ENCODE measurements around the gene OR7G2. TPM values are rescaled to one million over a fixed set of nuclear protein-coding genes. Genes with fewer than 3 reads are reported as not detected.

Gene OR7G2
- total RNA-seq = not detected in 2 replicates

GRCh38 chr19:9107375-9107774, at the start of gene OR7G2:
TSS of gene OR7G2 (minus strand) at chr19:9107475. CDS start at chr19:9103243, 4,232 bp downstream.

GRCh38 chr19:9140159-9140874, 33.0 kb upstream of the OR7G2 start, which contains the start of gene ZNF317:
TSS of gene ZNF317 (plus strand) at chr19:9140397. CDS start at chr19:9156017, 15,620 bp downstream.

GRCh38 chr19:9126900-9127405, 19.7 kb upstream of the OR7G2 start, which contains the start of gene OR7G3:
TSS of gene OR7G3 (minus strand) at chr19:9126950. CDS start at chr19:9126950, 0 bp downstream.

GRCh38 chr19:9115307-9115813, 8.1 kb upstream of the OR7G2 start, which contains the start of gene OR7G1:
TSS of gene OR7G1 (minus strand) at chr19:9115763. CDS start at chr19:9115763, 0 bp downstream.

GRCh38 chr19:9086761-9087160, 20.5 kb downstream of the OR7G2 start, which contains the start of gene OR1M1:
TSS of gene OR1M1 (plus strand) at chr19:9087061. CDS start at chr19:9093245, 6,184 bp downstream.

Other genes with a start within 250 kb of the OR7G2 start
- not detected in 2 replicates for gene MUC16, start 97.1 kb downstream of the OR7G2 start, total RNA-seq
- gene OR1M1, start 20.4 kb downstream of the OR7G2 start, total RNA-seq = not detected in 2 replicates
- not detected in 2 replicates for gene OR7G1, start 8.3 kb upstream of the OR7G2 start, total RNA-seq
- not detected in 2 replicates for gene OR7G3, start 19.5 kb upstream of the OR7G2 start, total RNA-seq
- 13.1 and 17.1 TPM in 2 replicates for gene ZNF317, start 32.9 kb upstream of the OR7G2 start, total RNA-seq
- under 0.01 TPM in 1 of 2 replicates, not detected in the other for gene OR7D2, start 71.5 kb upstream of the OR7G2 start, total RNA-seq
- gene OR7D4, start 112.1 kb upstream of the OR7G2 start, total RNA-seq = not detected in 2 replicates
- not detected in 2 replicates for gene OR7E24, start 143.5 kb upstream of the OR7G2 start, total RNA-seq
- gene ZNF699, start 202.4 kb upstream of the OR7G2 start, total RNA-seq = 15.4 and 19.0 TPM in 2 replicates
- 9.2 and 13.7 TPM in 2 replicates for gene ZNF559, start 216.7 kb upstream of the OR7G2 start, total RNA-seq

Data from smooth muscle cell of the umbilical artery (primary cell).